ENCODE data around the gene CBLC. TPM values are rescaled to one million over a fixed set of nuclear protein-coding genes. Genes with fewer than 3 reads are reported as not detected.
"Not testable (repeated sequence)": the region's sequence is repeated elsewhere in the genome, so short reads cannot be mapped to it uniquely, and the experiment has no call there.

Gene CBLC
- total and polyA plus RNA-seq, 2 donors (not counting 1 experiment from before 2014, with no cell fraction given) = not detected

GRCh38 chr19:44834399-44834798, 56.7 kb downstream of the CBLC start:
- H3K9me3 ChIP-seq (ENCODE audit: control extremely low read depth in 1 of 3, control insufficient read depth in 2 of 3, insufficient read depth in 1 of 3, low read length in 2 of 3); H2AFZ ChIP-seq (ENCODE audit: insufficient read depth, low read depth, low read length, poor library complexity, severe bottlenecking); ATAC-seq (ENCODE audit: low read depth); H3K9me3 Mint-ChIP-seq (ENCODE audit: insufficient read depth); H3K9ac ChIP-seq (ENCODE audit: low read length); H3K4me1 ChIP-seq (ENCODE audit: control insufficient read depth in 2 of 2, insufficient read depth in 2 of 2, low read length in 2 of 2); POLR2A ChIA-PET; H4K20me1 ChIP-seq (ENCODE audit: control insufficient read depth, insufficient read depth, low read length, poor library complexity, severe bottlenecking); H3K27me3 ChIP-seq (replicated peaks in 1 of 4; ENCODE audit: control extremely low read depth in 1 of 4, control insufficient read depth in 3 of 4, insufficient read depth in 4 of 4, low read length in 3 of 4); H3K4me3 ChIP-seq (ENCODE audit: control extremely low read depth in 1 of 5, extremely low read depth in 1 of 5, insufficient read depth in 1 of 5, low read depth in 2 of 5, low read length in 4 of 5); DNase-seq; H3K79me2 ChIP-seq (ENCODE audit: control insufficient read depth, insufficient read depth, low read length); CTCF ChIA-PET; H3K4me2 ChIP-seq (replicated peaks; ENCODE audit: low read depth, low read length, poor library complexity, severe bottlenecking); H3K4me1 Mint-ChIP-seq; H3K36me3 ChIP-seq (replicated peaks in 1 of 2; ENCODE audit: control extremely low read depth in 1 of 2, control insufficient read depth in 1 of 2, extremely low read depth in 1 of 2, insufficient read depth in 2 of 2, low read length in 1 of 2); H3K27ac ChIP-seq (ENCODE audit: low read length in 2 of 2); intact Hi-C loops (cut with micrococcal nuclease); H3K27ac Mint-ChIP-seq; H3K4me3 Mint-ChIP-seq: not testable (repeated sequence)
- WGBS (ENCODE audit: insufficient coverage) = 89% methylated on average over 4 of the region's 8 CpGs
- peaks cover 14% of the 10 kb centered on the region for H3K27me3 Mint-ChIP-seq

GRCh38 chr19:44839276-44839675, 61.6 kb downstream of the CBLC start:
- no peaks in the 10 kb centered on the region for H3K36me3 ChIP-seq (replicated peaks in 1 of 2; ENCODE audit: control extremely low read depth in 1 of 2, control insufficient read depth in 1 of 2, extremely low read depth in 1 of 2, insufficient read depth in 2 of 2, low read length in 1 of 2)
- H4K20me1 ChIP-seq (ENCODE audit: control insufficient read depth, insufficient read depth, low read length, poor library complexity, severe bottlenecking) = no peaks in the 10 kb centered on the region
- no peaks in the 10 kb centered on the region for H3K4me1 ChIP-seq (ENCODE audit: control insufficient read depth in 2 of 2, insufficient read depth in 2 of 2, low read length in 2 of 2)
- intact Hi-C loops (cut with micrococcal nuclease) = no loop called here
- TF ChIP-seq CTCF (IDR thresholded peaks at IDR 0.05) (no peak), EZH2 (IDR thresholded peaks at IDR 0.05; ENCODE audit: borderline replicate concordance, insufficient read depth, low read depth, low read length, poor library complexity, severe bottlenecking) (no peak)
- no peak overlapping the region for H3K4me2 ChIP-seq (replicated peaks; ENCODE audit: low read depth, low read length, poor library complexity, severe bottlenecking)
- H3K4me3 ChIP-seq (ENCODE audit: control extremely low read depth in 1 of 5, extremely low read depth in 1 of 5, insufficient read depth in 1 of 5, low read depth in 2 of 5, low read length in 4 of 5) = no peak overlapping the region
- Mint-ChIP-seq H3K27me3 (peaks cover 6% of the 10 kb centered on the region), H3K4me1 (no peaks in the 10 kb centered on the region), H3K4me3 (no peak overlapping the region), H3K27ac (no peak overlapping the region), H3K9me3 (ENCODE audit: insufficient read depth) (no peaks in the 10 kb centered on the region)
- no peak overlapping the region for H3K27ac ChIP-seq (ENCODE audit: low read length in 2 of 2)
- H3K9ac ChIP-seq (ENCODE audit: low read length) = no peak overlapping the region
- no peaks in the 10 kb centered on the region for H3K9me3 ChIP-seq (ENCODE audit: control extremely low read depth in 1 of 3, control insufficient read depth in 2 of 3, insufficient read depth in 1 of 3, low read length in 2 of 3)
- H2AFZ ChIP-seq (ENCODE audit: insufficient read depth, low read depth, low read length, poor library complexity, severe bottlenecking) = no peak overlapping the region
- CTCF ChIA-PET = no interaction called here
- no peaks in the 10 kb centered on the region for H3K27me3 ChIP-seq (replicated peaks in 1 of 4; ENCODE audit: control extremely low read depth in 1 of 4, control insufficient read depth in 3 of 4, insufficient read depth in 4 of 4, low read length in 3 of 4)
- no peak for ATAC-seq (ENCODE audit: low read depth)
- POLR2A ChIA-PET = no interaction called here
- DNase-seq = no peak
- no peaks in the 10 kb centered on the region for H3K79me2 ChIP-seq (ENCODE audit: control insufficient read depth, insufficient read depth, low read length)
- WGBS (ENCODE audit: insufficient coverage) = 100% methylated on average over 2 of the region's 2 CpGs

Measured in B cell (primary cell).